Activated CD8-positive, alpha-beta T cell treated with anti-CD3 and anti-CD28 coated beads for 36 hours (primary cell): ENCODE measurements around the gene DNM3. TPM values are rescaled to one million over a fixed set of nuclear protein-coding genes. Genes with fewer than 3 reads are reported as not detected.

Experiments
- ATAC-seq: fragments of 200-7000 bp; cut with Tn5 transposase; one replicate; pipeline ENCODE4 v1.10.0; 2021; ENCODE audit warnings: mild to moderate bottlenecking, moderate library complexity
- CTCF ChIA-PET: fragments of 350-600 bp; sonication (Branson Sonifier 250); formaldehyde crosslinking; loops from one replicate; lab custom pipeline; 2021; ENCODE audit warnings: antibody characterized with exemption; lab: Charles Lee
- POLR2A ChIA-PET: fragments of 350-600 bp; sonication (Branson Sonifier 250); formaldehyde crosslinking; loops from one replicate; lab custom pipeline; 2021; ENCODE audit warnings: antibody characterized with exemption; lab: Charles Lee
- DNase-seq: peaks from one replicate; pipeline ENCODE4 v3.0.0-alpha.2; 2020
- H3K27ac Mint-ChIP-seq: one replicate; pipeline ENCODE4 v1.8.0; 2021; ENCODE audit warnings: mild to moderate bottlenecking, mixed read lengths
- H3K27me3 Mint-ChIP-seq: one replicate; pipeline ENCODE4 v1.8.0; 2021; ENCODE audit warnings: mixed read lengths
- H3K36me3 Mint-ChIP-seq: one replicate; pipeline ENCODE4 v1.8.0; 2021; ENCODE audit warnings: low read depth, mixed read lengths
- H3K4me1 Mint-ChIP-seq: one replicate; pipeline ENCODE4 v1.8.0; 2021; ENCODE audit warnings: low read depth, mixed read lengths
- H3K4me3 Mint-ChIP-seq: one replicate; pipeline ENCODE4 v1.8.0; 2021; ENCODE audit warnings: mild to moderate bottlenecking, moderate library complexity, mixed read lengths
- H3K9me3 Mint-ChIP-seq: one replicate; pipeline ENCODE4 v1.8.0; 2021; ENCODE audit warnings: mixed read lengths
- intact Hi-C: fragments of 100-400 bp; cut with micrococcal nuclease; formaldehyde crosslinking; loops from one replicate; pipeline ENCODE4 v1.10.0; 2022
- total RNA-seq, 2 experiments: library from RNA; stranded (reverse); gene quantifications; one replicate each; pipeline ENCODE4 v1.2.3, GENCODE V29; 2021
- TF ChIP-seq, protein P1 (sequence below): fragments of 200-600 bp; IDR thresholded peaks from one replicate; pipeline ENCODE4 v1.8.0; 2022; ENCODE audit warnings: antibody characterized with exemption, mild to moderate bottlenecking

The DNM3 gene
- total RNA-seq, 2 experiments from 2014 or later: 0.58 to 1.1 TPM

DNA sequence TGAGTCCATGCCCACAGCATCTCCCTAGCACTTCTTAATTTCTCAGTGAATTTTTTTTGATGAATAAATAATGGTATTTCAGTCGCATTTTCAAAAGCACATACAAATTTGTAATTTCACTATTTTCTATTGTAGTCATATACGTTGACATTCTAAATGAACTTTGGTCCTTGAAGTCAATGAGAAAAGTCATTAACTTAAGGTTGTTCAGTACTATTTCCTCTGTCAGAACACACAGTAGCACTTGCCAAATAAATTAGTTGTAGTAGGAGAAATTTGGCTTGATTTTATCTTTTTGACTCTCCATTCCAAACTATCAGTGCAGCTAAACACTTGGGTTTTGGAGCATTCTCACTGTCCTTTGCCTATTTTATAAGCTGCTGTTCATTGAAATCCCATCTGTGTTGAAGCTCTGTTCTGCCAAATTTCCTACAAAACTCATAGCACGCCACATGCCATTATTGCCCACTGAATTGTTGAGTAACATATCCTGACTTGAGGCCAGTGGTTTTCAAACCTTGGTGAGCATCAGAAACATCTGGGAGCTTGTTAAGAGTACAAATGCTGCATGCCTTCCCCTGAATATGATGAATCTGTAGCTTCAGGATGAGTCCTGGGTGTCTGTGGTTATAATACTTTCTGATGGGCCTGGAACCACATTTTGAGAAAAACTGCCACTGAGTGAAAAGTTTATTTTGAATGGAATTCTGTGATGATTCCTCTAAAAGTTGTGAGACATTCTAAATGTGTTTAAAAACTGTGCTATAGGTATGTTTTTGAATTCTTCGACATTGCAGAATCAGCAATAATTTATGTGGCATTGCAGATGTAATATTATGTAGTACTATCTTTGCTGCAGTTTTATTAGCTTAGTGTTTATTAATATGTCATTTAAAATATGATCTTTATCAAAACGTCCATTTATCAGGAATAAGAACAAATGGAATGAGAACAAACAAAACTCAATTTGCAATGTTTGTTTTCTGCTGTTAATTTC, 78.9 kb downstream of the DNM3 start:
- intact Hi-C loops: no loop called here
- Mint-ChIP-seq H3K27ac (no peak overlapping the region), H3K36me3 (no peaks in the 10 kb centered on the region), H3K27me3 (no peaks in the 10 kb centered on the region), H3K9me3 (peaks cover 3% of the 10 kb centered on the region), H3K4me3 (no peak overlapping the region), H3K4me1 (peaks cover 4% of the 10 kb centered on the region)
- no peak for DNase-seq
- ChIA-PET POLR2A (no interaction called here), CTCF (no interaction called here)
- TF ChIP-seq, protein P1, sequence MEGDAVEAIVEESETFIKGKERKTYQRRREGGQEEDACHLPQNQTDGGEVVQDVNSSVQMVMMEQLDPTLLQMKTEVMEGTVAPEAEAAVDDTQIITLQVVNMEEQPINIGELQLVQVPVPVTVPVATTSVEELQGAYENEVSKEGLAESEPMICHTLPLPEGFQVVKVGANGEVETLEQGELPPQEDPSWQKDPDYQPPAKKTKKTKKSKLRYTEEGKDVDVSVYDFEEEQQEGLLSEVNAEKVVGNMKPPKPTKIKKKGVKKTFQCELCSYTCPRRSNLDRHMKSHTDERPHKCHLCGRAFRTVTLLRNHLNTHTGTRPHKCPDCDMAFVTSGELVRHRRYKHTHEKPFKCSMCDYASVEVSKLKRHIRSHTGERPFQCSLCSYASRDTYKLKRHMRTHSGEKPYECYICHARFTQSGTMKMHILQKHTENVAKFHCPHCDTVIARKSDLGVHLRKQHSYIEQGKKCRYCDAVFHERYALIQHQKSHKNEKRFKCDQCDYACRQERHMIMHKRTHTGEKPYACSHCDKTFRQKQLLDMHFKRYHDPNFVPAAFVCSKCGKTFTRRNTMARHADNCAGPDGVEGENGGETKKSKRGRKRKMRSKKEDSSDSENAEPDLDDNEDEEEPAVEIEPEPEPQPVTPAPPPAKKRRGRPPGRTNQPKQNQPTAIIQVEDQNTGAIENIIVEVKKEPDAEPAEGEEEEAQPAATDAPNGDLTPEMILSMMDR: no peak
- ATAC-seq: no peak

DNA sequence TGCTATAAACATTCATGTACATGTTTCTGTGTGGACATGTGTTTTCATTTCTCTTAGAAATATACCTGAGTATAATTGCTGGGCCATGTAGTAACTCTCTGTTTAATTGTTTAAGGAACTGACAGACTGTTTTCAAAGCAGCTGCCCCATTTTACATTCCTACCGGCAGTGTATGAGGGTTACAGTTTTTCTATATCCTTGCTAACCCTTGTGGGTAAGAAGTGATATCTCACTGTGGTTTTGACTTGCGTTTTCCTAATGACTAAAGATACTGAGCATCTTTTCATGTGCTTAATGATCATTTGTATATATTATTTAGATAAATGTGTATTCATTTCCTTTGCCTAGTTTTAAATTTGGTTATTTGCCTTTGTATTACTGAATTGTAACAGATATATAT, 81.7 kb downstream of the DNM3 start:
- peaks cover 6% of the 10 kb centered on the region for H3K9me3 Mint-ChIP-seq
- DNase-seq (no peak), ATAC-seq (peak; percentile 45)
- TF ChIP-seq, protein P1: no peak
- ChIA-PET CTCF (interaction anchor here (0.6 kb wide), 1 partner anchor 190 kb away, joined by 3 read pairs; no protein-coding TSS in a partner anchor), POLR2A (no interaction called here)
- no peaks in the 10 kb centered on the region for H3K36me3 Mint-ChIP-seq
- no peak overlapping the region for H3K27ac Mint-ChIP-seq
- intact Hi-C loops: no loop called here
- no peak overlapping the region for H3K4me3 Mint-ChIP-seq
- H3K27me3 Mint-ChIP-seq: no peaks in the 10 kb centered on the region
- peaks cover 4% of the 10 kb centered on the region for H3K4me1 Mint-ChIP-seq

DNA sequence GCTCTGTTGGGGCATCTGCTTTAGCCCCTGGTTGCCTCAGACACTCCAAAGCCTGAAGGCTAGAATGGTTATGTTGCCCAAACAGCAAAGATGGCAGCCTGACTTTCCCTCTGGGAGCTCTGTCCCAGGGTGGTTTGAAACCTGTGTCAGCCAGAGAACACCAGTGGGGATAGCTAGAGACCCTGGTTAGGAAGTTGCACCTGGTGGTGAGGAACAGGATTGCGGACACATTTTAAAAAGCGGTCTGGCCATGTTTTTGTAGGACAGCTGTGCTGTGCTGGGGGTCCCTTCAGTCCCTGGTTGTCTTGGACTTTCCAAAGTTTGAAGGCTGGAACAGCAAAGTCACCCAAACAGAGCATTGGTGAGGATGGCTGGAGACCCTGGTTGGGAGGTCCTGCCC, 87.8 kb downstream of the DNM3 start:
- ChIA-PET CTCF (interaction anchor here (0.9 to 1.9 kb wide), 10 partner anchors 8 to 109 kb away, joined by 3 to 5 read pairs (median 4); no protein-coding TSS in a partner anchor), POLR2A (no interaction called here)
- intact Hi-C loops: no loop called here
- TF ChIP-seq, protein P1: no peak
- Mint-ChIP-seq H3K27ac (no peak overlapping the region), H3K36me3 (no peaks in the 10 kb centered on the region), H3K4me1 (no peaks in the 10 kb centered on the region), H3K9me3 (peaks cover 3% of the 10 kb centered on the region), H3K27me3 (no peaks in the 10 kb centered on the region), H3K4me3 (no peak overlapping the region)
- peak; percentile 5 for DNase-seq
- no peak for ATAC-seq

DNA sequence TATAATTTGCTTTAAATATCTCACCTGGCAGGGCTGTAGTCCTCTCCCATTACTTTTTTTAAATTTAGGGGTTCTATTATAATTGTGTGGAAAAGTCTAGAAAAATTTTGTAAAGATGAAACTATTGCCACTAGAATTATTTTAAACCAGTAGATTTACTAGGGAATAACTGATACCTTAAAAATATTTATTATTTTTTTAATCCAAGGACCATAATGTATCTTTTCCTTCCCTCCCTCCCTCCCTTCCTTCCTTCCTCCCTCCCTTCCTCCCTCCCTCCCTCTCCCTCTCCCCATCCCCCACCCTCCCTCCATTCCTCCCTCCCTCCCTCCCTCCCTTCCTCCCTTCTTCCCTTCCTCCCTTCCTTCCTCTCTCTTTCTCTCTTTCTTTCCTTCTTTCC, 90.5 kb downstream of the DNM3 start:
- Mint-ChIP-seq H3K27ac (no peak overlapping the region), H3K4me1 (no peaks in the 10 kb centered on the region), H3K4me3 (no peak overlapping the region), H3K9me3 (no peaks in the 10 kb centered on the region), H3K27me3 (no peaks in the 10 kb centered on the region), H3K36me3 (no peaks in the 10 kb centered on the region)
- ATAC-seq (no peak), DNase-seq (no peak)
- CTCF ChIA-PET: no interaction called here
- POLR2A ChIA-PET: no interaction called here
- intact Hi-C loops: no loop called here
- TF ChIP-seq, protein P1: no peak

DNA sequence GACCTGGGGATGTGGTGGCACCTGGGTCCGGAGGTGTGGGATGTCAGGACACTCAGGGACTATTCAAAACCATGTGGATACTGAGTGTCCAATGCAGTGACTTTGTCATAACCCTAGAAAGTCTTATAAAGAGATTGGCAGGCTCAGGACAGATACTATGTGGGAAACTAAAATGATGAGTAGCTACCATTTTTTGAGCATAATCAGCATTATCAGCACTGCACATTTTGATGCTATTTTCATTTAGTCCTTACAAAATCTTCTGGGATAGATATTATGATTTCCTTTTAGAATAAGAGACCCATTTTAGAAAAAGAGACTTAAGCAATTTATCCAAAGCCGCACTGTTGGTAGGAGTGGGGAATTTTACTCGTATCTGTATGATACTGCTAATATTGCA, 93.4 kb downstream of the DNM3 start:
- CTCF ChIA-PET: interaction anchor here (0.7 to 1.1 kb wide), 2 partner anchors 52 to 278 kb away, joined by 3 to 4 read pairs; no protein-coding TSS in a partner anchor
- intact Hi-C loops: no loop called here
- POLR2A ChIA-PET: no interaction called here
- H3K36me3 Mint-ChIP-seq: no peaks in the 10 kb centered on the region
- peaks cover under 1% of the 10 kb centered on the region for H3K27me3 Mint-ChIP-seq
- TF ChIP-seq, protein P1: no peak
- H3K4me3 Mint-ChIP-seq: no peak overlapping the region
- no peak for ATAC-seq
- no peaks in the 10 kb centered on the region for H3K4me1 Mint-ChIP-seq
- no peaks in the 10 kb centered on the region for H3K9me3 Mint-ChIP-seq
- no peak for DNase-seq
- H3K27ac Mint-ChIP-seq: no peak overlapping the region
